HEK293 (cell line): Measurements from ENCODE around the gene LSS.

Source experiments
- CTCF ChIA-PET: fragments of 350-600 bp; formaldehyde crosslinking; extraction: SDS; loops from one replicate; lab custom pipeline; 2021; ENCODE audit warnings: antibody characterized with exemption; lab: Yijun Ruan, JAX
- POLR2A ChIA-PET: fragments of 300-600 bp; formaldehyde crosslinking; extraction: SDS; loops from one replicate; lab custom pipeline; 2020; ENCODE audit warnings: antibody characterized with exemption, inconsistent platforms; lab: Yijun Ruan, JAX
- H3K27ac ChIP-seq: fragments of 200-500 bp; sonication (Bioruptor generic); 2 replicates; pipeline ENCODE4 v1.5.1; 2014; ENCODE audit warnings: low read depth, low read length, control low read depth, inconsistent platforms; ENCODE audit errors: extremely low read depth
- H3K36me3 ChIP-seq, 2 experiments: fragments of 200-500 bp in 1 of 2; sonication (Bioruptor generic) in 1 of 2; 1 replicate in 1 of 2; 2 replicates in 1 of 2; pipeline ENCODE4 v1.5.1; 2014 to 2017; ENCODE audit warnings: inconsistent platforms in 2 of 2, low read length in 2 of 2; ENCODE audit not compliant: control insufficient read depth in 2 of 2, insufficient read depth in 1 of 2
- H3K4me1 ChIP-seq: fragments of 200-500 bp; sonication (Bioruptor generic); 2 replicates; pipeline ENCODE4 v1.5.1; 2014; ENCODE audit warnings: mild to moderate bottlenecking, low read length, inconsistent platforms; ENCODE audit not compliant: control insufficient read depth, insufficient read depth
- H3K4me3 ChIP-seq: 2 replicates; pipeline ENCODE4 v1.5.1; 2011; ENCODE audit warnings: low read depth, mild to moderate bottlenecking, control low read depth, low read length, moderate library complexity
- H3K9me3 ChIP-seq: fragments of 200-500 bp; sonication (Bioruptor generic); 2 replicates; pipeline ENCODE4 v1.5.1; 2014; ENCODE audit warnings: low read depth, low read length, inconsistent platforms; ENCODE audit not compliant: control insufficient read depth, insufficient read depth
- SCRT2 ChIP-seq: fragments of 450-650 bp; formaldehyde crosslinking; IDR thresholded peaks from 2 replicates; pipeline ENCODE4 v1.5.1; 2016; ENCODE audit warnings: missing biosample characterization, missing genetic modification characterization
- ZBTB17 ChIP-seq: fragments of 450-650 bp; formaldehyde crosslinking; IDR thresholded peaks from 2 replicates; pipeline ENCODE4 v1.5.1; 2016; ENCODE audit warnings: missing biosample characterization, missing genetic modification characterization
- ZIC2 ChIP-seq: fragments of 450-650 bp; formaldehyde crosslinking; IDR thresholded peaks from 2 replicates; pipeline ENCODE4 v1.5.1; 2016; ENCODE audit warnings: missing biosample characterization, missing genetic modification characterization
- ZNF223 ChIP-seq: fragments of 450-650 bp; formaldehyde crosslinking; IDR thresholded peaks from 2 replicates; pipeline ENCODE4 v1.5.1; 2016; ENCODE audit warnings: missing biosample characterization, missing genetic modification characterization
- ZNF23 ChIP-seq: fragments of 450-650 bp; formaldehyde crosslinking; IDR thresholded peaks from 2 replicates; pipeline ENCODE4 v1.5.1; 2016; ENCODE audit warnings: missing biosample characterization, missing genetic modification characterization, borderline replicate concordance
- ZNF24 ChIP-seq: fragments of 450-650 bp; formaldehyde crosslinking; IDR thresholded peaks from 2 replicates; pipeline ENCODE4 v1.5.1; 2016; ENCODE audit warnings: missing biosample characterization, missing genetic modification characterization
- ZNF274 ChIP-seq, 2 experiments: fragments of 200-500 bp in 1 of 2; fragments of 450-650 bp in 1 of 2; sonication (Bioruptor generic) in 1 of 2; formaldehyde crosslinking in 1 of 2; IDR thresholded peaks; 2 replicates each; pipeline versions ENCODE4 v1.5.1 to v1.6.1; 2014 to 2016; ENCODE audit warnings: borderline replicate concordance in 1 of 2, inconsistent platforms in 1 of 2, low read length in 1 of 2, missing biosample characterization in 1 of 2, missing genetic modification characterization in 1 of 2
- ZNF473 ChIP-seq: fragments of 450-650 bp; formaldehyde crosslinking; IDR thresholded peaks from 2 replicates; pipeline ENCODE4 v1.5.1; 2017; ENCODE audit warnings: missing biosample characterization, missing genetic modification characterization
- ZNF514 ChIP-seq: fragments of 450-650 bp; formaldehyde crosslinking; IDR thresholded peaks from 2 replicates; pipeline ENCODE4 v1.5.1; 2016; ENCODE audit warnings: missing biosample characterization, missing genetic modification characterization
- ZNF530 ChIP-seq: fragments of 450-650 bp; formaldehyde crosslinking; IDR thresholded peaks from 2 replicates; pipeline ENCODE4 v1.5.1; 2016; ENCODE audit warnings: low read depth, missing biosample characterization, missing genetic modification characterization
- ZNF596 ChIP-seq: fragments of 450-650 bp; IDR thresholded peaks from 2 replicates; pipeline ENCODE4 v1.5.0; 2018; ENCODE audit warnings: missing biosample characterization, mild to moderate bottlenecking, missing genetic modification characterization, moderate library complexity
- ZNF600 ChIP-seq: fragments of 450-650 bp; formaldehyde crosslinking; IDR thresholded peaks from 2 replicates; pipeline ENCODE4 v1.5.1; 2016; ENCODE audit warnings: missing biosample characterization, missing genetic modification characterization
- ZNF768 ChIP-seq: fragments of 450-650 bp; formaldehyde crosslinking; IDR thresholded peaks from 2 replicates; pipeline ENCODE4 v1.5.1; 2018; ENCODE audit warnings: missing biosample characterization, mild to moderate bottlenecking, missing genetic modification characterization
- ZSCAN30 ChIP-seq: fragments of 450-650 bp; IDR thresholded peaks from 2 replicates; pipeline ENCODE4 v1.5.1; 2018; ENCODE audit warnings: missing biosample characterization, mild to moderate bottlenecking, missing genetic modification characterization, moderate library complexity
- ZXDB ChIP-seq: fragments of 450-650 bp; formaldehyde crosslinking; IDR thresholded peaks from 2 replicates; pipeline ENCODE4 v1.5.1; 2016; ENCODE audit warnings: missing biosample characterization, missing genetic modification characterization
- TF ChIP-seq, protein P1 (sequence below): fragments of 450-650 bp; formaldehyde crosslinking; IDR thresholded peaks from 2 replicates; pipeline ENCODE4 v1.5.1; 2016; ENCODE audit warnings: missing biosample characterization, missing genetic modification characterization
- TF ChIP-seq, protein P2 (sequence below): fragments of 450-650 bp; formaldehyde crosslinking; IDR thresholded peaks from 2 replicates; pipeline ENCODE4 v1.5.1; 2016; ENCODE audit warnings: missing biosample characterization, missing genetic modification characterization
- TF ChIP-seq, protein P3 (sequence below): fragments of 450-650 bp; formaldehyde crosslinking; IDR thresholded peaks from 2 replicates; pipeline ENCODE4 v1.5.1; 2016; ENCODE audit warnings: missing biosample characterization, missing genetic modification characterization
- TF ChIP-seq, protein P4 (sequence below): fragments of 450-650 bp; formaldehyde crosslinking; IDR thresholded peaks from 2 replicates; pipeline ENCODE4 v1.5.1; 2017; ENCODE audit warnings: missing biosample characterization, missing genetic modification characterization

The LSS gene

DNA sequence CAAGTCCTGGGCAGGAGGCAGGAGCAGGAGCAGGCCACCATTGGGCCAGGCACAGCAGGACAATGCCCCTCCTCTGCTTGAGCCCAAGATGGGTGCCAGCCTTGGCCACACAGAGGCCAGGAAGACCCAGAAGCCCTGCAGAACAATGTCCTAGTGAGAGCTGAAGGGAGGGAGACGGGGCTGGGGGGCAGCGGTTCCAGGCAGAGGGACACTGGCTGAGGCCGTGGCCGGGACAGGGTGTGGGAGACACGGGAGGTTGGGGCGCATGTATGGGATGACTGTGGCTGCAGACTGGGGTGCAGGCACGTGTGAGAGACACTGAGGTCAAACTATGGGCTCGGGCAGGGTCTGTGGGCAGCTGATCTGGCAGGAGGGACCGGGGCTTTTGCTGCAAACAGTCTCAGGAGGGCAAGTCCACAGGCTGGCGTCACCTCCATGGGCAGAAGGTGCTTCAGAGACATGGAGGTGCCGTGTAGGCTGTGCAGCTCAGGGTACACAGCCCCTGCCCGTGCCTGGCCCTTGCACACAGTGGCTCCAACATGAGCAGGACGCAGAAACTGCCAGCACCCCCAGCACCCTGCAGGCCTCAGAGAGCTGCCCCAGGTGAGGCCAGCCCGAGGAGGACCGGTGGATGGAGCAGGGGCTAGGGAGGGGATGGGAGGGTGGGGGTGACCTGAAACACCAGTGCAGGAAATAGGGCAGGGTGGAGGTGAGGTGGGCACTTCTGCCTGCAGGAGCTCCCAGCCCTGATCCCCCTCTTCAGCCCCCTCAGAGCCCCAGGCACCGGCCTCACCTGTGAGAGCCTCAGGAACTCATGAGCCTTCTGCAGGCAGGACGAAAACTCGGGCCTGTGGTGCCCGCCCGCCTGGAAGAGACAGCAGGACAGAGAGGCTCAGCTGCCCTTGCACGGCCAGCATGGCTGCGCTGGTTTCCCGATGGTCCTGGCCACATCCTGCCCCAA, 19.5 kb downstream of the LSS start (continued):
- TF ChIP-seq, protein P1, sequence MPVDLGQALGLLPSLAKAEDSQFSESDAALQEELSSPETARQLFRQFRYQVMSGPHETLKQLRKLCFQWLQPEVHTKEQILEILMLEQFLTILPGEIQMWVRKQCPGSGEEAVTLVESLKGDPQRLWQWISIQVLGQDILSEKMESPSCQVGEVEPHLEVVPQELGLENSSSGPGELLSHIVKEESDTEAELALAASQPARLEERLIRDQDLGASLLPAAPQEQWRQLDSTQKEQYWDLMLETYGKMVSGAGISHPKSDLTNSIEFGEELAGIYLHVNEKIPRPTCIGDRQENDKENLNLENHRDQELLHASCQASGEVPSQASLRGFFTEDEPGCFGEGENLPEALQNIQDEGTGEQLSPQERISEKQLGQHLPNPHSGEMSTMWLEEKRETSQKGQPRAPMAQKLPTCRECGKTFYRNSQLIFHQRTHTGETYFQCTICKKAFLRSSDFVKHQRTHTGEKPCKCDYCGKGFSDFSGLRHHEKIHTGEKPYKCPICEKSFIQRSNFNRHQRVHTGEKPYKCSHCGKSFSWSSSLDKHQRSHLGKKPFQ (tag by site-specific recombination) = no peak
- TF ChIP-seq ZBTB17 (no peak), ZNF768 (tag by site-specific recombination) (no peak)
- TF ChIP-seq, all 188 proteins: peak for 0

DNA sequence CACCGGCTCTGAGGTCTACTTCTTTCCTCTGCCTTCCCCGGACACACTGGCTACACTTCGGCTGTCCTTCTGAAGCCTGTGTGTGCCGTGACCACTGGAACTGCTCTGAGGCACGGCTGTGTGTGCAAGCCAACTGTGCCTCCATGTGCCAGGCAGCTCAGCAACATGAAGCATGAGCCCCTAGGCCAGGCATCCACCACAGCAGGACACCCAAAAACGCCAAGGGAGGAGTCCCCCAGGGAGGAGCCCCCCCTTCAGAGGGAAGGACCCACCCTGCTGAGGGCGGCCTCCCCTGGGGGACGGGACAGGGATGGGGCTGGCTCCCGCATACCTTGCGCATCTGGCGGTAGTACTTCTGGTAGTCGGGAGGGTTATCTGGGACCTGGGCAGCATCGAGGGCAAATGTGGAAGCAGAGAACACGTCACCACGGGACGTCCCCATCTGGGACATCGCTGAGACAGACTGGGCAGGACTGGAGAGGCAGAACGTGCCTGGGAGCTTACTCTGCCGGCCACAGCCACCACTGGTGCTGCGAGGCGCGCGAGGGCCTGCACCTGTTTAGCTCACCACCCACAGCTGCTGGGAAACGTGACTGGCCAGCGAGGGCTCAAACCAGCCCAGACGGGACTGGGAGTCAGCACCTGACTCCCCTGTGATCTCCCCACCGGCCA, 20.5 kb downstream of the LSS start:
- TF ChIP-seq ZIC2 (tag by site-specific recombination) = peak; percentile 22
- no peak for TF ChIP-seq ZNF473 (tag by site-specific recombination)
- TF ChIP-seq ZNF600 (tag by site-specific recombination) = 0 out of 2 replicates have a peak, but pooled peaks have one; percentile 31
- H3K4me1 ChIP-seq = no peaks in the 10 kb centered on the region
- no peaks in the 10 kb centered on the region for H3K9me3 ChIP-seq
- no peak overlapping the region for H3K4me3 ChIP-seq
- H3K36me3 ChIP-seq = peaks cover 17 to 62% of the 10 kb centered on the region in 2 experiments
- CTCF ChIA-PET = interaction anchor here (0.6 to 1.1 kb wide), 2 partner anchors 50 to 55 kb away, joined by 3 to 4 read pairs; no protein-coding TSS in a partner anchor
- POLR2A ChIA-PET = no interaction called here
- H3K27ac ChIP-seq = no peak overlapping the region

DNA sequence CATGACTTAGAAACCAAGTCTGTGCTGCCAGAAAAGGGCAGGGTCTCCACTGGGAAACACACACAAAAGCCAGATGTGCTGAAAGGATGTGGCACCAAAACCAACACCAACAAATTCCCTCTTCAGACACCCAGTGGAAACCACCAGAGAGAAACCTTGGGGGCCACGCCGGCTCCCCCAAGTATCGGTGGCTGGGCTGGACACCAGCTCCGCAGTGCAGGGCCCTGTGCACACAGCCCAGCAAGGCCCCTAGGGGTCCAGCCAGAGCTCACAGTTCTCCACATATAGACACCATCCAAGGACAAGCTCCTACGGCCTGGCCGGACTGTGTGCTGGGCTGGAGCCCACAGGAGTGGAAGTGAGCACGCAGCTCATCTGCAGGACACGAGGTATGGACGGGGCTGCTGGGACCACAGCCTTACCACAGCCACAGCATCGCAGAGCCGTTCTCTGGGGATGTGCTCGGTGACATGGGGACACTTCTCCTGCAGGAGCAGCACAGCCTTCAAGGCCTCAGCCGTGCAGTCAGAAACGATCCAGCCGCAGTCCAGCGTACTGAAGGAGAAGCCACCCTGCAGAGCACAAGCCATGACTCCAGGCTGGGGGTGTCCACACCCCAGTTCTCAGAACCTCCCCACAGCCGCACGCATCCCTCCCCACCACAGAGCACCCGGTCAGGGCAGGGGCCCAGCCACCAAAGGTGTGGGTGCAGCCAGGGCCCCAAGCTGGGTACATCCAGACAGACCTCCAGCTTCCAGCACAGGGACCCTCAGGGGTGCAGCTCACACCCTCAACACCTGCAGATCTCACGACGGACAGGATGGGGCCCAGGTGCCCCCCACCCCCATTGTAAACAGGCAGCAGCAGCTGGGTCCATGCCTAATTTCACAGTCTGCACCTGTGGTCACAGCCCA, 21.3 kb downstream of the LSS start:
- Histone ChIP-seq H3K4me3 (no peak overlapping the region), H3K27ac (no peak overlapping the region), H3K9me3 (no peaks in the 10 kb centered on the region), H3K4me1 (no peaks in the 10 kb centered on the region), H3K36me3 (peaks cover 23 to 60% of the 10 kb centered on the region in 2 experiments)
- CTCF ChIA-PET = interaction anchor here (0.6 to 1.1 kb wide), 2 partner anchors 49 to 54 kb away, joined by 3 to 4 read pairs; no protein-coding TSS in a partner anchor
- POLR2A ChIA-PET = no interaction called here
- TF ChIP-seq ZNF596 (tag by site-specific recombination) = no peak
- TF ChIP-seq ZSCAN30 = no peak
- TF ChIP-seq, protein P2, sequence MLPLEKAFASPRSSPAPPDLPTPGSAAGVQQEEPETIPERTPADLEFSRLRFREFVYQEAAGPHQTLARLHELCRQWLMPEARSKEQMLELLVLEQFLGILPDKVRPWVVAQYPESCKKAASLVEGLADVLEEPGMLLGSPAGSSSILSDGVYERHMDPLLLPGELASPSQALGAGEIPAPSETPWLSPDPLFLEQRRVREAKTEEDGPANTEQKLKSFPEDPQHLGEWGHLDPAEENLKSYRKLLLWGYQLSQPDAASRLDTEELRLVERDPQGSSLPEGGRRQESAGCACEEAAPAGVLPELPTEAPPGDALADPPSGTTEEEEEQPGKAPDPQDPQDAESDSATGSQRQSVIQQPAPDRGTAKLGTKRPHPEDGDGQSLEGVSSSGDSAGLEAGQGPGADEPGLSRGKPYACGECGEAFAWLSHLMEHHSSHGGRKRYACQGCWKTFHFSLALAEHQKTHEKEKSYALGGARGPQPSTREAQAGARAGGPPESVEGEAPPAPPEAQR (tag by site-specific recombination) = no peak
- no peak for TF ChIP-seq ZNF514 (tag by site-specific recombination)
- TF ChIP-seq ZNF23 = no peak
- TF ChIP-seq ZXDB (tag by site-specific recombination) = no peak
- TF ChIP-seq SCRT2 (tag by site-specific recombination) = no peak
- TF ChIP-seq ZNF600 (tag by site-specific recombination) = no peak; the same call in 1 of the 2 replicates
- no peak for TF ChIP-seq ZNF223 (tag by site-specific recombination)
- TF ChIP-seq, protein P3, sequence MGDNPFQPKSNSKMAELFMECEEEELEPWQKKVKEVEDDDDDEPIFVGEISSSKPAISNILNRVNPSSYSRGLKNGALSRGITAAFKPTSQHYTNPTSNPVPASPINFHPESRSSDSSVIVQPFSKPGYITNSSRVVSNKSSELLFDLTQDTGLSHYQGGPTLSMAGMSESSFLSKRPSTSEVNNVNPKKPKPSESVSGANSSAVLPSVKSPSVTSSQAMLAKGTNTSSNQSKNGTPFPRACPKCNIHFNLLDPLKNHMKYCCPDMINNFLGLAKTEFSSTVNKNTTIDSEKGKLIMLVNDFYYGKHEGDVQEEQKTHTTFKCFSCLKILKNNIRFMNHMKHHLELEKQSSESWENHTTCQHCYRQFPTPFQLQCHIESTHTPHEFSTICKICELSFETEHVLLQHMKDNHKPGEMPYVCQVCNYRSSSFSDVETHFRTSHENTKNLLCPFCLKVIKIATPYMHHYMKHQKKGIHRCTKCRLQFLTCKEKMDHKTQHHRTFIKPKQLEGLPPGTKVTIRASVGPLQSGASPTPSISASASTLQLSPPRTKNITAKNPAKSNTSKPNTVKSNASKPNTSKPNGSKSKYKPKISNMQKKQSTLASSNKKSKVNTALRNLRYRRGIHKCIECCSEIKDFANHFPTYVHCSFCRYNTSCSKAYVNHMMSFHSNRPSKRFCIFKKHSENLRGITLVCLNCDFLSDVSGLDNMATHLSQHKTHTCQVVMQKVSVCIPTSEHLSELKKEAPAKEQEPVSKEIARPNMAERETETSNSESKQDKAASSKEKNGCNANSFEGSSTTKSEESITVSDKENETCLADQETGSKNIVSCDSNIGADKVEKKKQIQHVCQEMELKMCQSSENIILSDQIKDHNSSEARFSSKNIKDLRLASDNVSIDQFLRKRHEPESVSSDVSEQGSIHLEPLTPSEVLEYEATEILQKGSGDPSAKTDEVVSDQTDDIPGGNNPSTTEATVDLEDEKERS (tag by site-specific recombination) = no peak
- TF ChIP-seq ZNF24 (tag by site-specific recombination) = no peak
- TF ChIP-seq, protein P4, sequence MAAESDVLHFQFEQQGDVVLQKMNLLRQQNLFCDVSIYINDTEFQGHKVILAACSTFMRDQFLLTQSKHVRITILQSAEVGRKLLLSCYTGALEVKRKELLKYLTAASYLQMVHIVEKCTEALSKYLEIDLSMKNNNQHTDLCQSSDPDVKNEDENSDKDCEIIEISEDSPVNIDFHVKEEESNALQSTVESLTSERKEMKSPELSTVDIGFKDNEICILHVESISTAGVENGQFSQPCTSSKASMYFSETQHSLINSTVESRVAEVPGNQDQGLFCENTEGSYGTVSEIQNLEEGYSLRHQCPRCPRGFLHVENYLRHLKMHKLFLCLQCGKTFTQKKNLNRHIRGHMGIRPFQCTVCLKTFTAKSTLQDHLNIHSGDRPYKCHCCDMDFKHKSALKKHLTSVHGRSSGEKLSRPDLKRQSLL (tag by site-specific recombination) = no peak
- no peak for TF ChIP-seq ZNF274 (IDR thresholded peaks at IDR 0.05; ENCODE audit: low read length)
- TF ChIP-seq ZNF274 (tag by site-specific recombination; IDR thresholded peaks at IDR 0.05; ENCODE audit: borderline replicate concordance) = no peak
- no peak for TF ChIP-seq ZNF530
